A673 (cell line): Measurements from ENCODE around the gene ATG2B. TPM values are rescaled to one million over a fixed set of nuclear protein-coding genes. Genes with fewer than 3 reads are reported as not detected.

ENCODE experiments used
- BruUV-seq: library from RNA; stranded (reverse); fragments of 400-500 nt; replicated peaks from 2 replicates; lab custom pipeline; 2021; lab: Mats Ljungman, UMichigan
- CTCF ChIA-PET: fragments of 300-600 bp; sonication (Branson Sonifier 250); formaldehyde crosslinking; loops from one replicate; lab custom pipeline; 2022; ENCODE audit warnings: antibody characterized with exemption; lab: Charles Lee
- POLR2A ChIA-PET: fragments of 300-600 bp; sonication (Branson Sonifier 250); formaldehyde crosslinking; loops from one replicate; lab custom pipeline; 2022; ENCODE audit warnings: antibody characterized with exemption; ENCODE audit not compliant: low non-redundant PET; lab: Charles Lee
- DNase-seq: peaks from one replicate; pipeline ENCODE4 v3.0.0-alpha.2; 2015; ENCODE audit warnings: low spot score
- H3K27ac ChIP-seq: fragments of 200-600 bp; sonication (generic); 2 replicates; pipeline ENCODE4 v1.5.1; 2016; ENCODE audit warnings: mixed run types, low read depth, mild to moderate bottlenecking, mixed read lengths, antibody characterized with exemption, low read length; ENCODE audit not compliant: poor library complexity, severe bottlenecking
- H3K27me3 ChIP-seq: fragments of 200-600 bp; sonication (generic); replicated peaks from 2 replicates; pipeline ENCODE4 v1.6.1; 2017; ENCODE audit warnings: mixed run types, low read depth, mild to moderate bottlenecking, mixed read lengths, antibody characterized with exemption, low read length; ENCODE audit not compliant: insufficient read depth, poor library complexity
- H3K36me3 ChIP-seq: fragments of 200-600 bp; sonication (generic); 2 replicates; pipeline ENCODE4 v1.6.1; 2016; ENCODE audit warnings: mixed run types, mild to moderate bottlenecking, mixed read lengths, antibody characterized with exemption, low read length; ENCODE audit not compliant: insufficient read depth, poor library complexity, severe bottlenecking
- H3K4me1 ChIP-seq: fragments of 200-600 bp; sonication (generic); 2 replicates; pipeline ENCODE4 v1.6.1; 2017; ENCODE audit warnings: mixed run types, mild to moderate bottlenecking, mixed read lengths, antibody characterized with exemption, low read length; ENCODE audit not compliant: insufficient read depth, poor library complexity, severe bottlenecking
- H3K4me3 ChIP-seq: fragments of 200-600 bp; sonication (generic); 2 replicates; pipeline ENCODE4 v1.5.1; 2016; ENCODE audit warnings: low read depth, mixed run types, mild to moderate bottlenecking, mixed read lengths, low read length; ENCODE audit not compliant: poor library complexity, severe bottlenecking
- H3K9me3 ChIP-seq: fragments of 200-600 bp; sonication (generic); 2 replicates; pipeline ENCODE4 v1.6.1; 2016; ENCODE audit warnings: mixed run types, low read depth, mild to moderate bottlenecking, mixed read lengths, antibody characterized with exemption, low read length; ENCODE audit not compliant: poor library complexity, severe bottlenecking
- CTCF ChIP-seq: fragments of 300-800, 200-600 bp; sonication (generic); conservative IDR thresholded peaks from 2 replicates; pipeline ENCODE4 v1.5.1; 2017; ENCODE audit warnings: low read depth, mild to moderate bottlenecking, antibody characterized with exemption, low read length, moderate library complexity, mixed read lengths
- EZH2 ChIP-seq: fragments of 200-600 bp; sonication (generic); IDR thresholded peaks from 2 replicates; pipeline ENCODE4 v1.6.1; 2017; ENCODE audit warnings: borderline replicate concordance, low read depth, mild to moderate bottlenecking, mixed read lengths, antibody characterized with exemption, low read length; ENCODE audit not compliant: poor library complexity, severe bottlenecking
- intact Hi-C: fragments of 100-400 bp; cut with micrococcal nuclease; formaldehyde crosslinking; loops from one replicate; pipeline ENCODE4 v1.10.0; 2022; ENCODE audit not compliant: unreplicated experiment
- total RNA-seq: library from RNA; stranded (reverse); gene quantifications from 2 replicates; pipeline ENCODE4 v1.2.3, GENCODE V29; 2021

ATG2B gene
- total RNA-seq, 1 experiment from 2014 or later, result 22.7 TPM

GRCh38 chr14:96373538-96373937, 10.4 kb upstream of the ATG2B start:
- Histone ChIP-seq H3K4me3 (no peak overlapping the region), H3K27me3 (no peaks in the 10 kb centered on the region), H3K4me1 (no peaks in the 10 kb centered on the region), H3K27ac (no peak overlapping the region), H3K9me3 (no peaks in the 10 kb centered on the region), H3K36me3 (no peaks in the 10 kb centered on the region)
- TF ChIP-seq CTCF, result no peak
- TF ChIP-seq EZH2, result no peak
- no peak for DNase-seq
- no TSS peak for BruUV-seq
- intact Hi-C loops, result no loop called here
- CTCF ChIA-PET, result no interaction called here
- POLR2A ChIA-PET, result no interaction called here

GRCh38 chr14:96370528-96370927, 7.4 kb upstream of the ATG2B start:
- POLR2A ChIA-PET, result no interaction called here
- Histone ChIP-seq H3K27ac (no peak overlapping the region), H3K4me1 (no peaks in the 10 kb centered on the region), H3K36me3 (no peaks in the 10 kb centered on the region), H3K9me3 (no peaks in the 10 kb centered on the region), H3K4me3 (no peak overlapping the region), H3K27me3 (no peaks in the 10 kb centered on the region)
- CTCF ChIA-PET, result no interaction called here
- TF ChIP-seq CTCF, result no peak
- no peak for TF ChIP-seq EZH2
- no TSS peak for BruUV-seq
- intact Hi-C loops, result no loop called here
- no peak for DNase-seq

GRCh38 chr14:96368534-96368933, 5.4 kb upstream of the ATG2B start:
- Histone ChIP-seq H3K9me3 (no peaks in the 10 kb centered on the region), H3K4me3 (no peak overlapping the region), H3K36me3 (no peaks in the 10 kb centered on the region), H3K4me1 (peaks cover 7% of the 10 kb centered on the region), H3K27me3 (no peaks in the 10 kb centered on the region), H3K27ac (no peak overlapping the region)
- ChIA-PET POLR2A (no interaction called here), CTCF (no interaction called here)
- no peak for TF ChIP-seq EZH2
- no peak for TF ChIP-seq CTCF
- intact Hi-C loops, result no loop called here
- no TSS peak for BruUV-seq
- no peak for DNase-seq
